HG02885 (cell line): ENCODE measurements around the gene C11orf54.
"Not testable (repeated sequence)": the region's sequence is repeated elsewhere in the genome, so short reads cannot be mapped to it uniquely, and the experiment has no call there.

Experiments
- ATAC-seq: cut with Tn5 transposase; IDR thresholded peaks from one replicate; pipeline ENCODE4 v1.9.1; 2021; ENCODE audit warnings: mild to moderate bottlenecking; ENCODE audit not compliant: unreplicated experiment, poor library complexity

The C11orf54 gene

DNA sequence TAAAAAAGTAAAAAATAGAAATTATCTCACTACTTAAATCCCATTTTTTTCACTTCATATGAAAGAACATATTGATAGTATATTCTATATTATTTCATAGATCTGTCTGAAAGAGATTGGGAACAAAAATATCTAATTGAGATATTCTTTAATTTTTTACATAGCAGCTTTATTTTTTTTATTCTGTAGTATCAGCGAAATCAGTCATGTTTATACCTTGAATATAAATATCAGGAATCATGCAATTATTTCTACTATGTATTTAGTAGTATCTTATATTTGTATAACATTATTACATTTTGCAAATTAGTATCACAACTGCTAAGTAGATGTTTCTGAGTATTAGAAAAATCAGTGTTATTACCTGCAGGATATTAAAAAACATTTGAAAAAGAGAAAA, 20.4 kb downstream of the C11orf54 start:
- ATAC-seq = no peak

- ATAC-seq = no peak
Observed at GRCh38 chr11:93765551-93765950, 24.1 kb downstream of the C11orf54 start.

GRCh38 chr11:93766504-93766903, 25.0 kb downstream of the C11orf54 start:
- no peak for ATAC-seq

GRCh38 chr11:93767018-93767417, 25.5 kb downstream of the C11orf54 start:
- ATAC-seq = no peak

- ATAC-seq = no peak
Observed at GRCh38 chr11:93770160-93770559, 28.7 kb downstream of the C11orf54 start.

DNA sequence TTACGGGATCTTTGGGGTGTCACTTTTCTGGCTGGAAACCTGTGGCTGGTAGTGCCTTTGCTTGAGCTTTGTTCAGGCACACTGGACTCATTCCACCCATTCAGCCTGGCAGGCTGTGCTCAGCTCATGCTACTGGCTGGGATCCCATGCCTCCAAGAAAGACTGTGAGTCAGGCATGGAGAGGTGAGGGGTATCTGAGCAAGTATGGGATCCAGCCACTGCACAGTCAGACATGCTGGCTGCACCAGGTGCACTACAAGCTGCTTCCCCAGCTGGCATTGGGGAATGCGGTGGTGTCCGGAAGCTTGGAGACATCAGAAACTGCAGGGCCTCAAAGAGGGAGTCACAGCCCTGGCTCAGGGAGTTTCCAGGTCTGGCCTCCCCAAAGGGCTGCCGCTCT, 30.7 kb downstream of the C11orf54 start:
- ATAC-seq = no peak

- no peak for ATAC-seq
Observed at GRCh38 chr11:93773045-93773477, 31.6 kb downstream of the C11orf54 start.

- no peak for ATAC-seq
Observed at GRCh38 chr11:93773601-93774200, 32.2 kb downstream of the C11orf54 start.

DNA sequence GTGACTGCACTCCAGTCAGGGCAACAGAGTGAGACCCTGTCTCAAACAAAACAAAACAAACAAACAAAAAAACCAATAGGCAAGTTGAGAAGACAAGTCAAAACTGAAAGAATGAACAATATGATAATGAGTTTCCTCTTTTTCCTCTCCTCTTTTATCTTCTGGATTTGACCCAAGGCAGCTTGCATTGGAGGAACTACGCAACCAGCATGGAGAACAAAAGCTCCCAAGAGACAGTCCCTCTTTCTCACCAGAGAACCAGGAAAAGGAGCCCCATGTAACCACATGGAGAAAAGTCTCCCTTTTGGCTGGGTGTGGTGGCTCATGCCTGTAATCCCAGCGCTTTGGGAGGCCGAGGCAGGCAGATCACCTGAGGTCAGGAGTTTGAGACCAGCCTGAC, 33.1 kb downstream of the C11orf54 start:
- not testable (repeated sequence) for ATAC-seq

GRCh38 chr11:93775289-93775688, 33.8 kb downstream of the C11orf54 start:
- ATAC-seq = no peak

DNA sequence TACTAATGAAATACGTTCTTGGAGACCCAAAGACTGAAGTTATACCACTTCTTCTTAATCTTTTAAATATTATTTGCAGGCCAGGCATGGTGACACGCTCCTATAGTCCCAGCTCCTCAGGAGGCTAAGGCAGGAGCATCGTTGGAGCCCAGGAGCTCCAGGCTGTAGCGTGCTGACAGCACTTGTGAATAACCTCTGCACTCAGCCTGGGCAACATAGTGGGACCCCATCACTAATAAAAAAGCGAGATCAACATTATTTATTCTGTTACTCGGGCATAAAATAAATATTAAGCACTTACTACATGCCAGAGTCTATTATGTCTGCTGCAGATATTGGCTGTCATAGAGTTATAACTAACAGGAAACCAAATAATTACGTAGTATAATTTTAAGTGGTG, 41.9 kb downstream of the C11orf54 start:
- ATAC-seq = no peak

DNA sequence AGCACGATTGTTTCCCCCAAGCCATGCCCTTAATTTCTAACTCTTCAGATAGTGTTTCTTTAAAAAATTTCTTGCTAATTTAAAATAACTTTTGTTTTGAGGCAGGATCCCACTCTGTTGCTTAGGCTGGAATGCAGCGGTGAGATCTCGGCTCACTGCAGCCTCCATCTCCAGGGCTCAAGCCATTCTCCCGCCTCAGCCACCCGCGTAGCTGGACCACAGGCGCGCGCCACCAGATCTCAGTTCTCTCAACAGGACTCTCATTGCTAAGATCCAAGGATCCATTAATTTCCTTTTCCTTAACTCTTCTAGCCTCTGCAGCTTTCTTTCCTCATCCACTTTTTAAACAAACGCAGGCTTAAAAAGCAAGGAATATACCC, 42.3 kb downstream of the C11orf54 start:
- peak; percentile 51 for ATAC-seq

GRCh38 chr11:93784145-93784934, 42.9 kb downstream of the C11orf54 start, which contains the start of gene MED17:
Gene MED17 (plus strand): TSS chr11:93784282. CDS start chr11:93784514, 232 bp downstream.
- ATAC-seq = peak; percentile 97

DNA sequence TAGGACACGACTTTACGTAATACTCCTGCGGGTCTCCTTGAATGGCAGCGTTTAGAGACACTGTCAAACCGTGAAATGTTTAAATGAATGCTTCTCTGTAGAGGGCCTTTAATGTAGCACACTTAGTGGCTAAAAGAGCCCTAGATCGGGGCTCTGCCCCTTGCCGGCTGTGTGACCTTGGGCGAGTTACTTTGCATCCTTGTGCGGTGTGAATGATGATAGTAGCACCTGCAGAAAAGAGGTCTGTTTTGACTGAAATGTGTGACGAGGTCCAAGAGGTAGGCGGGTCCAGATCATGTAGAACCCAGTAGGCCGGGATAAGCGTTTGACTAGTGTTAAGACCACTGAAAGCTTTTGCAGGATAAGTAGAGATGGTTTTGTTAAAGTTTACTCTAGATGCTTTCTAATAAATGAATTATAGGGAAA, 43.5 kb downstream of the C11orf54 start:
- ATAC-seq = peak; percentile 32

DNA sequence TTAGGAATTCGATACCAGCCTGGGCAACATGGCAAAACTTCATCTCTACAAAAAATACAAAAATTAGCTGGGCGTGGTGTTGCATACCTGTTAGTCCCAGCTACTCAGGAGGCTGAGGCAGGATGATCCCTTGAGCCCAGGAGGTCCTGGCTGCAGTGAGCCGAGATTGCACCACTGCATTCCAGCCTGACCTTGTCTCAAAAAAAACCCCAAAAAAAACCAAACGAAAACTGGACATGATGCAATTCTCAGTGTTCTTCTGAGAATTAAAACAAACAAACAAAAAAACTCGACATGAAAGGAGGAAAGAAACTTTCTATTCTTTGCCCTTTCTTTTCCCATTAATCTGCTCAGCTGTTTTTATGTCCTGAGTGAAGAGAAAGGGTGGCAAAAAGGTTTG, 50.0 kb downstream of the C11orf54 start:
- no peak for ATAC-seq

GRCh38 chr11:93796441-93797231, 55.2 kb downstream of the C11orf54 start:
- no peak for ATAC-seq

DNA sequence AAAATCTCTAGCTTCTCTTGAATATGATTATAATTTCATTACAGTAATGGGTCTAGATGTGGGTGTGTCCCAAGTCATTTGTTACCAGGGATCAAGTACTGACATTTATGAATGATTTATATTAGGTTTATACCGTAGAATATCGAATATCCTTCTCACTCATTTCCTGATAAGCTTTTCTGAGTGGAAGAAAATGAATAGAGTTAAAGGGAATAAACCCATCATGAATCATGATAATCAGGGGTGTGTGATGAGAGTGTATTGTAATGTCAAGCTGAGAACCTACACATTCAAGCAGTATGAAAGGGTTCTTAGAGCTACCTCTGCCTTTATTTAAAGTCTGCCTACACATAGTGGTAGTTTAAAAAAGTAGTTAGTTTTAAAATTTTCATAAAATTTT, 59.9 kb downstream of the C11orf54 start:
- ATAC-seq = no peak

DNA sequence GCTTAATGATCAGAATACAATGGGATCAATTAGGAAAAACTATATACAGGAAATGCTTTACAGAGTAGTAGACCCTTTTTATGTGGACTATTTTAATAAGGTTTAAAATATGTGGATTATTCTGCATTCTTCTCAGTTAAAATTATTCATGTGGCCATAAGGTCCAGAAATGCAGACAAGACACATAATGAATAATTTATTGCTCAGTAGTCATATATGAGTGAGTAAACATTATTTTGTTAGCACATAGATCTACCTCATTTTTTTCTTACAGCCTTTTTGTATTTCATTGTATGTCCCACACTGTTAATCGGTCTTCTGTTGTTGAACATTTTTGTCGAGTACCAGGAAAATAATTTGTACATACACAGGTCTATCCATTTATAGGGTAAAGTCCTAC, 63.4 kb downstream of the C11orf54 start:
- ATAC-seq = no peak

DNA sequence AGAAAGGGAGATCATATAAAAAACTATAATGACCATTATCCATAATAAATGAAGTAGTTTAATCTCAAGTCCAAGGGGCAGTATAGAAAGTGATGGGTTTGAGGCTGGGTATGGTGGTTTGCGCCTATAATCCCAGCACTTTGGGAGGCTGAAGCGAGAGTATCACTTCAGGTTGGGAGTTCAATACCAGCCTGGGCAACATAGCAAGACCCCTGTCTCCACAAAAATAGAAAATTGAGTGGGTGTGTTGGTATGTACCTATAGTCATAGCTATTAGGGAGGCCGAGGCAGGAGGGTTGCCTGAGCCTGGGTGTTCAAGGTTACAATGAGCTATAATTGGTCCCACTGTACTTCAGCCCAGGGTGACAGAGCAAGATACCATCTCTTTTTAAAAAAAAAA, 66.5 kb downstream of the C11orf54 start:
- ATAC-seq = no peak

GRCh38 chr11:93813974-93814373, 72.5 kb downstream of the C11orf54 start:
- no peak for ATAC-seq
